GM19043 (cell line): ENCODE measurements around the gene TRIM31.

Source experiments
- ATAC-seq: cut with Tn5 transposase; IDR thresholded peaks from one replicate; pipeline ENCODE4 v1.9.1; 2021; ENCODE audit warnings: low read depth; ENCODE audit not compliant: unreplicated experiment

TRIM31 gene

GRCh38 chr6:30055513-30055912, 57.4 kb downstream of the TRIM31 start:
- no peak for ATAC-seq

- no peak for ATAC-seq
Measured at GRCh38 chr6:30053682-30054081, 59.2 kb downstream of the TRIM31 start.
